Endothelial cell of umbilical vein (primary cell): Measurements from ENCODE around the gene CTNNA2.

Experiments used
- CTCF ChIP-seq, 2 donors: IDR thresholded peaks; 1 replicate in 1 of 2; 2 replicates in 1 of 2; pipeline ENCODE4 v1.5.1; 2011; ENCODE audit warnings: low read length in 2 of 2, mild to moderate bottlenecking in 2 of 2, moderate library complexity in 2 of 2, control low read depth in 1 of 2, inconsistent platforms in 1 of 2, low read depth in 1 of 2; ENCODE audit not compliant: insufficient read depth in 1 of 2; ENCODE audit errors: extremely low read depth in 1 of 2
- EZH2 ChIP-seq: IDR thresholded peaks from 2 replicates; pipeline ENCODE4 v1.6.1; 2012; ENCODE audit warnings: borderline replicate concordance, low read depth, mild to moderate bottlenecking, moderate library complexity, low read length, inconsistent platforms; ENCODE audit not compliant: severe bottlenecking
- MAX ChIP-seq: IDR thresholded peaks from 2 replicates; pipeline ENCODE4 v1.6.1; 2011; ENCODE audit not compliant: insufficient read depth, insufficient read length
- MYC ChIP-seq: IDR thresholded peaks from one replicate; pipeline ENCODE4 v1.6.1; 2011; ENCODE audit warnings: mild to moderate bottlenecking, low read depth, low read length
- POLR2AphosphoS5 ChIP-seq: IDR thresholded peaks from 2 replicates; pipeline ENCODE4 v1.6.1; 2012; ENCODE audit warnings: low read depth, mild to moderate bottlenecking, control low read depth, low read length, moderate library complexity; ENCODE audit not compliant: insufficient read depth

DNA sequence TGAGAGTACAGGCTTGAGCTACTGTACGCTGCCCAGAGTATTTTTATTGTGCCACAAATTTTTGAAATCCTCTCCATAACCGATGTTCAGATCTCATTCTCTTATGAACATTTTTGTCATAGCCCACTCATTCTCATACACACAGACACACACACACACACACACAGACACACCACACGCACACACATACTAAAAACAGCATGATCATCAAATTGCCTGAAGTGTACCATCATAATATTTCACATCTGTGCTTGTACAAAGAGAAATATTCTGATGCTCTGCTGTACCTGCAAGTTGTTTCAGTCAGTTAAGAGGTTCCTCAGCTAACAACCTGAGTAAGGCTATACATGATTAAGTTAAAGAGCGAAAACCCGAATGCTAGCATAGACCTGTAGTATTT is 696.6 kb downstream of the CTNNA2 start:
- no peak for TF ChIP-seq POLR2AphosphoS5
- no peak for TF ChIP-seq MAX
- TF ChIP-seq CTCF (IDR thresholded peaks at IDR 0.05; ENCODE audit: extremely low read depth in 1 of 2, insufficient read depth in 1 of 2, low read depth in 1 of 2, low read length in 2 of 2) = no peak
- TF ChIP-seq MYC = no peak
- no peak for TF ChIP-seq EZH2
